K562 (cell line): ENCODE data around the gene AQP5. TPM values are rescaled to one million over a fixed set of nuclear protein-coding genes. Genes with fewer than 3 reads are reported as not detected.
A peak's percentile ranks its signal among the peaks of the same experiment; 100 is the strongest.

Experiments used
- HMGN3 ChIP-seq: IDR thresholded peaks from 2 replicates; pipeline ENCODE4 v1.6.1; 2011; ENCODE audit warnings: borderline replicate concordance, low read depth, mild to moderate bottlenecking, mixed read lengths, low read length; ENCODE audit not compliant: insufficient read length; ENCODE audit errors: extremely low read depth
- HNRNPUL1 ChIP-seq: fragments of 200-400 bp; formaldehyde crosslinking; IDR thresholded peaks from 2 replicates; pipeline ENCODE4 v1.6.1; 2017; ENCODE audit warnings: low read length
- KLF1 ChIP-seq: fragments of 450-650 bp; IDR thresholded peaks from 2 replicates; pipeline ENCODE4 v1.6.1; 2016; ENCODE audit warnings: missing genetic modification characterization, missing compliant biosample characterization
- RBM17 ChIP-seq: fragments of 200-400 bp; formaldehyde crosslinking; IDR thresholded peaks from 2 replicates; pipeline ENCODE4 v1.6.1; 2017; ENCODE audit warnings: low read depth, mild to moderate bottlenecking, low read length, borderline replicate concordance
- SRF ChIP-seq, 2 experiments: fragments of 250-450, 450-650 bp in 1 of 2; sonication (Bioruptor Pico) in 1 of 2; sonication (generic) in 1 of 2; formaldehyde crosslinking; IDR thresholded peaks; 2 replicates each; pipeline versions ENCODE4 v1.5.0 to v1.5.1; 2020 to 2022; ENCODE audit warnings: mild to moderate bottlenecking in 1 of 2, missing genetic modification reagents in 1 of 2
- ZBTB17 ChIP-seq: fragments of 450-650 bp; formaldehyde crosslinking; IDR thresholded peaks from 2 replicates; pipeline ENCODE4 v1.4.0; 2020; ENCODE audit warnings: mild to moderate bottlenecking
- ZNF263 ChIP-seq: sonication (generic); formaldehyde crosslinking; IDR thresholded peaks from 2 replicates; pipeline ENCODE4 v1.8.0; 2022; ENCODE audit warnings: mild to moderate bottlenecking, missing genetic modification reagents, borderline replicate concordance
- ZNF583 ChIP-seq: fragments of 250-450 bp; sonication (Bioruptor Pico); IDR thresholded peaks from 2 replicates; pipeline ENCODE4 v1.4.0; 2020
- polyA plus RNA-seq, 8 experiments: library from polyadenylated mRNA; depleted of rRNA in 4 of 8; stranded (reverse) in 5 of 8; unstranded in 3 of 8; fragments of >200 nt; fragmentation: Nextera tagmentation in 2 of 8; fragmentation: Illumina TruSeq in 1 of 8; extraction: Ambion mirVana in 2 of 8; extraction: Trizol in 1 of 8; gene quantifications; 2 replicates each; pipeline versions ENCODE4 v1.2.1 to v1.2.3, GENCODE V29; 2011 to 2014; ENCODE audit warnings: inconsistent platforms in 1 of 8, missing spikeins in 1 of 8
- total RNA-seq, 7 experiments: library from RNA; depleted of rRNA in 6 of 7; stranded (reverse); fragments of >200 nt in 6 of 7; fragmentation: Illumina TruSeq in 2 of 7; extraction: Trizol in 2 of 7; gene quantifications; 2 replicates each; pipeline versions ENCODE4 v1.2.1 to v1.2.3, GENCODE V29; 2011 to 2021; ENCODE audit warnings: low replicate concordance in 1 of 7
- TF ChIP-seq, protein P1 (sequence below), 2 experiments: fragments of 450-650 bp; conservative IDR thresholded peaks; 2 replicates each; pipeline ENCODE4 v1.6.1; 2017; ENCODE audit warnings: mild to moderate bottlenecking in 2 of 2, moderate library complexity in 2 of 2
- TF ChIP-seq, protein P2 (sequence below): IDR thresholded peaks from 3 replicates; pipeline ENCODE4 v1.6.1; 2011; ENCODE audit warnings: borderline replicate concordance, mild to moderate bottlenecking, moderate library complexity; ENCODE audit not compliant: insufficient read length; ENCODE audit errors: extremely low read depth
- TF ChIP-seq, protein P3 (sequence below): fragments of 250-450 bp; sonication (Bioruptor Pico); IDR thresholded peaks from 2 replicates; pipeline ENCODE4 v1.5.0; 2022; ENCODE audit warnings: mild to moderate bottlenecking
- TF ChIP-seq, protein P4 (sequence below): fragments of 450-650 bp; formaldehyde crosslinking; IDR thresholded peaks from 2 replicates; pipeline ENCODE4 v1.4.0; 2020; ENCODE audit warnings: mild to moderate bottlenecking, moderate library complexity
- TF ChIP-seq, protein P5 (sequence below): fragments of 250-450 bp; sonication (Bioruptor Pico); IDR thresholded peaks from 2 replicates; pipeline ENCODE4 v1.6.1; 2021; ENCODE audit warnings: mild to moderate bottlenecking
- TF ChIP-seq, protein P6 (sequence below): sonication (generic); formaldehyde crosslinking; IDR thresholded peaks from 2 replicates; pipeline ENCODE4 v1.8.1; 2023; ENCODE audit warnings: mild to moderate bottlenecking, missing genetic modification reagents

AQP5 gene
- total and polyA plus RNA-seq, 9 of the 15 experiments (the other 6 are each of a cell fraction or from before 2014, with no cell fraction given): not detected

DNA sequence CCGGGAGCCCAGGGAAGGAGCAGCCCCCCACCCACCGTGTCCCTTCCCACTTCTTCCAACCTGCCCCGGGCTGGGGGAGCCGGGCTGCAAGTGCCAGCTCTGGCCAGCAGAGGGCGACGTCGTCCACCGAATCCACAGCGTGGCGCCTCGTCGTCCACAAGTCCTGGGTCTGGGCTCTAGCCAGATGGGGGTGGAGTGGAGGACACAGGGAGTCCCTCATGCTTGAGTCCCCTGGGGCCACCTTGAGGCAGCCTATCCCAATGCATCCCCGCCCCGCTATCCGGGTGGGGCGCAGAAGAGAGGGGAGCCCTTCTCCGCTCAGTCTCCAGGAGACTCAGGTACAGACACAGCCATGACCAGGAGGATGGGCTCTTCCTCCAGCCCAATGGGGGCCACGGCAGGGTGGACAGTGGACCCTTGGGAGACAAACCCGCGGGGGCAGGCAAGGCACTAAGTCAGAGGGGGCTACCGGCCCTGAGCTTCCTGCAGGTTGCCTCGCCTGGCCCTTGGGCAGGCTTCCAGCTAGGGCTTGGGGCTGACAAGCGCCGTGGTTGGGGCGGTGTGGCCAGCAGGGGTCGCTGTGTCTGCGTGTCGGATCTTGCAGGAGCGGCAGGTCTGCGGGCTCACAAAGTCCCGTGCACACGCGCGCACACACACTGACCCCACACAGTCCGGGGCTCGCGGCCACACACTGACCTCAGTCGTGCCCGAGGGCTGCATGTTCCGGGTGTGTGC lies 5.5 kb downstream of the AQP5 start (continued):
- TF ChIP-seq, protein P1, sequence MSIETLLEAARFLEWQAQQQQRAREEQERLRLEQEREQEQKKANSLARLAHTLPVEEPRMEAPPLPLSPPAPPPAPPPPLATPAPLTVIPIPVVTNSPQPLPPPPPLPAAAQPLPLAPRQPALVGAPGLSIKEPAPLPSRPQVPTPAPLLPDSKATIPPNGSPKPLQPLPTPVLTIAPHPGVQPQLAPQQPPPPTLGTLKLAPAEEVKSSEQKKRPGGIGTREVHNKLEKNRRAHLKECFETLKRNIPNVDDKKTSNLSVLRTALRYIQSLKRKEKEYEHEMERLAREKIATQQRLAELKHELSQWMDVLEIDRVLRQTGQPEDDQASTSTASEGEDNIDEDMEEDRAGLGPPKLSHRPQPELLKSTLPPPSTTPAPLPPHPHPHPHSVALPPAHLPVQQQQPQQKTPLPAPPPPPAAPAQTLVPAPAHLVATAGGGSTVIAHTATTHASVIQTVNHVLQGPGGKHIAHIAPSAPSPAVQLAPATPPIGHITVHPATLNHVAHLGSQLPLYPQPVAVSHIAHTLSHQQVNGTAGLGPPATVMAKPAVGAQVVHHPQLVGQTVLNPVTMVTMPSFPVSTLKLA (conservative IDR thresholded peaks at IDR 0.05): peak in 1 of 2 experiments; percentile 56; a peak in 1 of 4 replicates
- TF ChIP-seq, protein P2, sequence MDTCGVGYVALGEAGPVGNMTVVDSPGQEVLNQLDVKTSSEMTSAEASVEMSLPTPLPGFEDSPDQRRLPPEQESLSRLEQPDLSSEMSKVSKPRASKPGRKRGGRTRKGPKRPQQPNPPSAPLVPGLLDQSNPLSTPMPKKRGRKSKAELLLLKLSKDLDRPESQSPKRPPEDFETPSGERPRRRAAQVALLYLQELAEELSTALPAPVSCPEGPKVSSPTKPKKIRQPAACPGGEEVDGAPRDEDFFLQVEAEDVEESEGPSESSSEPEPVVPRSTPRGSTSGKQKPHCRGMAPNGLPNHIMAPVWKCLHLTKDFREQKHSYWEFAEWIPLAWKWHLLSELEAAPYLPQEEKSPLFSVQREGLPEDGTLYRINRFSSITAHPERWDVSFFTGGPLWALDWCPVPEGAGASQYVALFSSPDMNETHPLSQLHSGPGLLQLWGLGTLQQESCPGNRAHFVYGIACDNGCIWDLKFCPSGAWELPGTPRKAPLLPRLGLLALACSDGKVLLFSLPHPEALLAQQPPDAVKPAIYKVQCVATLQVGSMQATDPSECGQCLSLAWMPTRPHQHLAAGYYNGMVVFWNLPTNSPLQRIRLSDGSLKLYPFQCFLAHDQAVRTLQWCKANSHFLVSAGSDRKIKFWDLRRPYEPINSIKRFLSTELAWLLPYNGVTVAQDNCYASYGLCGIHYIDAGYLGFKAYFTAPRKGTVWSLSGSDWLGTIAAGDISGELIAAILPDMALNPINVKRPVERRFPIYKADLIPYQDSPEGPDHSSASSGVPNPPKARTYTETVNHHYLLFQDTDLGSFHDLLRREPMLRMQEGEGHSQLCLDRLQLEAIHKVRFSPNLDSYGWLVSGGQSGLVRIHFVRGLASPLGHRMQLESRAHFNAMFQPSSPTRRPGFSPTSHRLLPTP: peak; percentile 18
- TF ChIP-seq, protein P3, sequence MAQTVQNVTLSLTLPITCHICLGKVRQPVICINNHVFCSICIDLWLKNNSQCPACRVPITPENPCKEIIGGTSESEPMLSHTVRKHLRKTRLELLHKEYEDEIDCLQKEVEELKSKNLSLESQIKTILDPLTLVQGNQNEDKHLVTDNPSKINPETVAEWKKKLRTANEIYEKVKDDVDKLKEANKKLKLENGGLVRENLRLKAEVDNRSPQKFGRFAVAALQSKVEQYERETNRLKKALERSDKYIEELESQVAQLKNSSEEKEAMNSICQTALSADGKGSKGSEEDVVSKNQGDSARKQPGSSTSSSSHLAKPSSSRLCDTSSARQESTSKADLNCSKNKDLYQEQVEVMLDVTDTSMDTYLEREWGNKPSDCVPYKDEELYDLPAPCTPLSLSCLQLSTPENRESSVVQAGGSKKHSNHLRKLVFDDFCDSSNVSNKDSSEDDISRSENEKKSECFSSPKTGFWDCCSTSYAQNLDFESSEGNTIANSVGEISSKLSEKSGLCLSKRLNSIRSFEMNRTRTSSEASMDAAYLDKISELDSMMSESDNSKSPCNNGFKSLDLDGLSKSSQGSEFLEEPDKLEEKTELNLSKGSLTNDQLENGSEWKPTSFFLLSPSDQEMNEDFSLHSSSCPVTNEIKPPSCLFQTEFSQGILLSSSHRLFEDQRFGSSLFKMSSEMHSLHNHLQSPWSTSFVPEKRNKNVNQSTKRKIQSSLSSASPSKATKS (CRISPR knock-in tag): no peak
- TF ChIP-seq ZBTB17 (0 out of 2 replicates have a peak, but pooled peaks have one; percentile 44), HNRNPUL1 (no peak), ZNF263 (CRISPR knock-in tag) (peak; percentile 25; the same call in 1 of the 2 replicates), ZNF583 (CRISPR knock-in tag) (0 out of 2 replicates have a peak, but pooled peaks have one; percentile 40), RBM17 (no peak), KLF1 (tag) (peak; percentile 59; the same call in 1 of the 2 replicates), SRF (CRISPR knock-in tag; IDR thresholded peaks at IDR 0.05) (0 out of 4 replicates have a peak, but pooled peaks of 1 of the 2 experiments have one; percentile 63), HMGN3 (peak; percentile 56)
- TF ChIP-seq, protein P4, sequence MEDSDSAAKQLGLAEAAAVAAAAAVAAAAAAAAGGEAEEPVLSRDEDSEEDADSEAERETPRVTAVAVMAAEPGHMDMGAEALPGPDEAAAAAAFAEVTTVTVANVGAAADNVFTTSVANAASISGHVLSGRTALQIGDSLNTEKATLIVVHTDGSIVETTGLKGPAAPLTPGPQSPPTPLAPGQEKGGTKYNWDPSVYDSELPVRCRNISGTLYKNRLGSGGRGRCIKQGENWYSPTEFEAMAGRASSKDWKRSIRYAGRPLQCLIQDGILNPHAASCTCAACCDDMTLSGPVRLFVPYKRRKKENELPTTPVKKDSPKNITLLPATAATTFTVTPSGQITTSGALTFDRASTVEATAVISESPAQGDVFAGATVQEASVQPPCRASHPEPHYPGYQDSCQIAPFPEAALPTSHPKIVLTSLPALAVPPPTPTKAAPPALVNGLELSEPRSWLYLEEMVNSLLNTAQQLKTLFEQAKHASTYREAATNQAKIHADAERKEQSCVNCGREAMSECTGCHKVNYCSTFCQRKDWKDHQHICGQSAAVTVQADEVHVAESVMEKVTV (CRISPR knock-in tag): peak; percentile 77
- TF ChIP-seq, protein P5, sequence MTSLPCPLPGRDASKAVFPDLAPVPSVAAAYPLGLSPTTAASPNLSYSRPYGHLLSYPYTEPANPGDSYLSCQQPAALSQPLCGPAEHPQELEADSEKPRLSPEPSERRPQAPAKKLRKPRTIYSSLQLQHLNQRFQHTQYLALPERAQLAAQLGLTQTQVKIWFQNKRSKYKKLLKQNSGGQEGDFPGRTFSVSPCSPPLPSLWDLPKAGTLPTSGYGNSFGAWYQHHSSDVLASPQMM (CRISPR knock-in tag): no peak
- TF ChIP-seq, protein P6, sequence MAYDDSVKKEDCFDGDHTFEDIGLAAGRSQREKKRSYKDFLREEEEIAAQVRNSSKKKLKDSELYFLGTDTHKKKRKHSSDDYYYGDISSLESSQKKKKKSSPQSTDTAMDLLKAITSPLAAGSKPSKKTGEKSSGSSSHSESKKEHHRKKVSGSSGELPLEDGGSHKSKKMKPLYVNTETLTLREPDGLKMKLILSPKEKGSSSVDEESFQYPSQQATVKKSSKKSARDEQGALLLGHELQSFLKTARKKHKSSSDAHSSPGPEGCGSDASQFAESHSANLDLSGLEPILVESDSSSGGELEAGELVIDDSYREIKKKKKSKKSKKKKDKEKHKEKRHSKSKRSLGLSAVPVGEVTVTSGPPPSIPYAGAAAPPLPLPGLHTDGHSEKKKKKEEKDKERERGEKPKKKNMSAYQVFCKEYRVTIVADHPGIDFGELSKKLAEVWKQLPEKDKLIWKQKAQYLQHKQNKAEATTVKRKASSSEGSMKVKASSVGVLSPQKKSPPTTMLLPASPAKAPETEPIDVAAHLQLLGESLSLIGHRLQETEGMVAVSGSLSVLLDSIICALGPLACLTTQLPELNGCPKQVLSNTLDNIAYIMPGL: peak; percentile 53; the same call in 1 of the 2 replicates
